Lower leg skin (tissue), 3 donors: ENCODE results near the gene NHLH1.

Experiments used
- CTCF ChIP-seq, 3 donors: fragments of 450-650 bp; IDR thresholded peaks; one replicate each; pipeline ENCODE4 v1.5.1; 2016; ENCODE audit warnings: antibody characterized with exemption in 3 of 3, mild to moderate bottlenecking in 3 of 3, moderate library complexity in 2 of 3
- POLR2A ChIP-seq, 2 donors: fragments of 450-650 bp; IDR thresholded peaks; one replicate each; pipeline ENCODE4 v1.6.1; 2016 to 2017; ENCODE audit warnings: antibody characterized with exemption in 2 of 2, mild to moderate bottlenecking in 1 of 2, moderate library complexity in 1 of 2

DNA sequence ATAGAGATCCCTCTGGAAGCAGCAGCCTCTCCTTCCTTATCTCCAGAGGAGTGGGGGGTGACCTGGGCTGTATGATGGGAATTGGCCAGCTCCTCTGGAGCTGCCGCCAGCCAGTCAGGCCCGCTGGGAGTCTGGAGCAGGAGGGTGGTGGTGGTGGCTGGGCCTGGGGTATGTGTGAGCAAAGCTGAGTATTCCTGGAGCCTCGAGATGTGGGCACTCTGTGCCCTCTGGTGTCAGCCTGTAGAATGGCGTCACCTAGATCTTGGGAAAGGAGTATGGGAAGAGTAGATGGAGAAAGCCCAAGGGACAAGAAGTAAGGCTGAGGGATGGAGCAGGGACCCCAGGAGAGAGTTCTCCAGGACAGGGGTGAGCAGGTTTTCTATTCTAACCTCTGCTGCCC lies 49.5 kb downstream of the NHLH1 start:
- TF ChIP-seq POLR2A (IDR thresholded peaks at IDR 0.05) (no peak), CTCF (IDR thresholded peaks at IDR 0.05) (no peak)
